ENCODE measurements around the gene SLC25A11. TPM values are rescaled to one million over a fixed set of nuclear protein-coding genes. Genes with fewer than 3 reads are reported as not detected.

Gene SLC25A11
- total and polyA plus RNA-seq, 4 donors, result 28.5 to 54.1 (median 46.0) TPM

DNA sequence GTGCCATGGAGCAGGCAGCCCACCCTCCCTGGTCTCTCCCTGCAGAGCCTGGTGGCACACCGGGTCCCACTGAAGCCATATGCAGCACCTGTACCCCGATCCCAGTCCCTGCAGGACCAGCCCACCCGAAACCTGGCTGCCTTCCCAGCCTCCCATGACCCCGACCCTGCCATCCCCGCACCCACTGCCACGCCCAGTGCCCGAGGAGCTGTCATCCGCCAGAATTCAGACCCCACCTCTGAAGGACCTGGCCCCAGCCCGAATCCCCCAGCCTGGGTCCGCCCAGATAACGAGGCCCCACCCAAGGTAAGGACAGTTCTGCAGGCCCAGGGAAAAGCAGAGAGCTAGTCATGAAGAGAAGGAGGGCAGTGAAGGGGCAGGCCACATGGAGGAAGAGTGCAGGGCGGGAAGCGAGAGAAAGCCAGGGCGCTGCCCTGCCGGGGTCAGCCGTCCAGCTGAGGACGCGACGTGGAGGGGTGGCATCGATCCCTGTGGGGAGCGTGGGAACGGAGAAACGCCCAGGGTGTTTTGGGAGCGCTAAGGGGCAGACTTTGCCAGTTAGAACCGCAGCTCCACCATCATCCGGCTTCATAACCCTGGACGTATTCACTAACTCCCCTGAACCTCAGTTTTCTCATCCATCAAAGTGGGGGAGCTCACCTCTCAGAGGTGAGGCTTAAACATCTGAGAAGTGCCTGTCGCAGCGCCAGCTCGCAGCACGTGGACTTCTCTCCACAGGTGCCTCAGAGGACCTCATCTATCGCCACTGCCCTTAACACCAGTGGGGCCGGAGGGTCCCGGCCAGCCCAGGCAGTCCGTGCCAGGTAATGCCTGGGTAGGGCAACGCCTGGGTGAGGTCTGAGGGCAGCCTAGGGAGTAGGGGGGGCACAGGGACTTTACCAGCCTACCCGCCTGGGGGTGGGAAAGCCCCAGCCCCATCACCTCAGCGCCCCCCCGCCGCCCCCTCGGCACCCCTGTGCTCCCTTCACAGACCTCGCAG lies 48.1 kb downstream of the SLC25A11 start:
- Histone ChIP-seq H3K9me3 (ENCODE audit: control insufficient read depth in 4 of 4, low read length in 3 of 4) (no peaks in the 10 kb centered on the region), H3K4me3 (ENCODE audit: low read depth in 1 of 3, low read length in 3 of 3) (no peak overlapping the region), H3K27ac (ENCODE audit: low read depth in 1 of 2, low read length in 2 of 2) (no peak overlapping the region), H3K27me3 (ENCODE audit: control insufficient read depth in 4 of 4, insufficient read depth in 4 of 4, low read length in 3 of 4) (no peaks in the 10 kb centered on the region), H3K4me1 (ENCODE audit: control insufficient read depth in 4 of 4, insufficient read depth in 4 of 4, low read length in 3 of 4) (peaks cover 0 to 19% (median 8%) of the 10 kb centered on the region in 4 donors), H3K36me3 (ENCODE audit: control insufficient read depth in 4 of 4, insufficient read depth in 3 of 4, low read depth in 1 of 4, low read length in 3 of 4) (peaks cover 22 to 63% (median 26%) of the 10 kb centered on the region in 4 donors), H3K9ac (ENCODE audit: low read depth in 1 of 2, low read length in 2 of 2) (no peak overlapping the region)
- WGBS, result 92% methylated on average over 42 of the region's 42 CpGs
- DNase-seq (ENCODE audit: low spot score), result peak; percentile 84
- TF ChIP-seq, protein P1, sequence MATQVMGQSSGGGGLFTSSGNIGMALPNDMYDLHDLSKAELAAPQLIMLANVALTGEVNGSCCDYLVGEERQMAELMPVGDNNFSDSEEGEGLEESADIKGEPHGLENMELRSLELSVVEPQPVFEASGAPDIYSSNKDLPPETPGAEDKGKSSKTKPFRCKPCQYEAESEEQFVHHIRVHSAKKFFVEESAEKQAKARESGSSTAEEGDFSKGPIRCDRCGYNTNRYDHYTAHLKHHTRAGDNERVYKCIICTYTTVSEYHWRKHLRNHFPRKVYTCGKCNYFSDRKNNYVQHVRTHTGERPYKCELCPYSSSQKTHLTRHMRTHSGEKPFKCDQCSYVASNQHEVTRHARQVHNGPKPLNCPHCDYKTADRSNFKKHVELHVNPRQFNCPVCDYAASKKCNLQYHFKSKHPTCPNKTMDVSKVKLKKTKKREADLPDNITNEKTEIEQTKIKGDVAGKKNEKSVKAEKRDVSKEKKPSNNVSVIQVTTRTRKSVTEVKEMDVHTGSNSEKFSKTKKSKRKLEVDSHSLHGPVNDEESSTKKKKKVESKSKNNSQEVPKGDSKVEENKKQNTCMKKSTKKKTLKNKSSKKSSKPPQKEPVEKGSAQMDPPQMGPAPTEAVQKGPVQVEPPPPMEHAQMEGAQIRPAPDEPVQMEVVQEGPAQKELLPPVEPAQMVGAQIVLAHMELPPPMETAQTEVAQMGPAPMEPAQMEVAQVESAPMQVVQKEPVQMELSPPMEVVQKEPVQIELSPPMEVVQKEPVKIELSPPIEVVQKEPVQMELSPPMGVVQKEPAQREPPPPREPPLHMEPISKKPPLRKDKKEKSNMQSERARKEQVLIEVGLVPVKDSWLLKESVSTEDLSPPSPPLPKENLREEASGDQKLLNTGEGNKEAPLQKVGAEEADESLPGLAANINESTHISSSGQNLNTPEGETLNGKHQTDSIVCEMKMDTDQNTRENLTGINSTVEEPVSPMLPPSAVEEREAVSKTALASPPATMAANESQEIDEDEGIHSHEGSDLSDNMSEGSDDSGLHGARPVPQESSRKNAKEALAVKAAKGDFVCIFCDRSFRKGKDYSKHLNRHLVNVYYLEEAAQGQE (IDR thresholded peaks at IDR 0.05), result no peak
- TF ChIP-seq, protein P2, sequence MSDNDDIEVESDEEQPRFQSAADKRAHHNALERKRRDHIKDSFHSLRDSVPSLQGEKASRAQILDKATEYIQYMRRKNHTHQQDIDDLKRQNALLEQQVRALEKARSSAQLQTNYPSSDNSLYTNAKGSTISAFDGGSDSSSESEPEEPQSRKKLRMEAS (IDR thresholded peaks at IDR 0.05), result no peak
- TF ChIP-seq, protein P3, sequence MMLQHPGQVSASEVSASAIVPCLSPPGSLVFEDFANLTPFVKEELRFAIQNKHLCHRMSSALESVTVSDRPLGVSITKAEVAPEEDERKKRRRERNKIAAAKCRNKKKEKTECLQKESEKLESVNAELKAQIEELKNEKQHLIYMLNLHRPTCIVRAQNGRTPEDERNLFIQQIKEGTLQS (IDR thresholded peaks at IDR 0.05), result no peak
- no peak for TF ChIP-seq JUND (IDR thresholded peaks at IDR 0.05)
- TF ChIP-seq, protein P4, sequence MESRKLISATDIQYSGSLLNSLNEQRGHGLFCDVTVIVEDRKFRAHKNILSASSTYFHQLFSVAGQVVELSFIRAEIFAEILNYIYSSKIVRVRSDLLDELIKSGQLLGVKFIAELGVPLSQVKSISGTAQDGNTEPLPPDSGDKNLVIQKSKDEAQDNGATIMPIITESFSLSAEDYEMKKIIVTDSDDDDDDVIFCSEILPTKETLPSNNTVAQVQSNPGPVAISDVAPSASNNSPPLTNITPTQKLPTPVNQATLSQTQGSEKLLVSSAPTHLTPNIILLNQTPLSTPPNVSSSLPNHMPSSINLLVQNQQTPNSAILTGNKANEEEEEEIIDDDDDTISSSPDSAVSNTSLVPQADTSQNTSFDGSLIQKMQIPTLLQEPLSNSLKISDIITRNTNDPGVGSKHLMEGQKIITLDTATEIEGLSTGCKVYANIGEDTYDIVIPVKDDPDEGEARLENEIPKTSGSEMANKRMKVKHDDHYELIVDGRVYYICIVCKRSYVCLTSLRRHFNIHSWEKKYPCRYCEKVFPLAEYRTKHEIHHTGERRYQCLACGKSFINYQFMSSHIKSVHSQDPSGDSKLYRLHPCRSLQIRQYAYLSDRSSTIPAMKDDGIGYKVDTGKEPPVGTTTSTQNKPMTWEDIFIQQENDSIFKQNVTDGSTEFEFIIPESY (IDR thresholded peaks at IDR 0.05), result no peak
- no peak for TF ChIP-seq NR2F2 (IDR thresholded peaks at IDR 0.05)
- no peak for TF ChIP-seq EGR1 (IDR thresholded peaks at IDR 0.05; ENCODE audit: low read depth in 2 of 2)
- no peak for TF ChIP-seq RAD21 (IDR thresholded peaks at IDR 0.05)
- no peak for TF ChIP-seq YY1 (IDR thresholded peaks at IDR 0.05)
- TF ChIP-seq, protein P5, sequence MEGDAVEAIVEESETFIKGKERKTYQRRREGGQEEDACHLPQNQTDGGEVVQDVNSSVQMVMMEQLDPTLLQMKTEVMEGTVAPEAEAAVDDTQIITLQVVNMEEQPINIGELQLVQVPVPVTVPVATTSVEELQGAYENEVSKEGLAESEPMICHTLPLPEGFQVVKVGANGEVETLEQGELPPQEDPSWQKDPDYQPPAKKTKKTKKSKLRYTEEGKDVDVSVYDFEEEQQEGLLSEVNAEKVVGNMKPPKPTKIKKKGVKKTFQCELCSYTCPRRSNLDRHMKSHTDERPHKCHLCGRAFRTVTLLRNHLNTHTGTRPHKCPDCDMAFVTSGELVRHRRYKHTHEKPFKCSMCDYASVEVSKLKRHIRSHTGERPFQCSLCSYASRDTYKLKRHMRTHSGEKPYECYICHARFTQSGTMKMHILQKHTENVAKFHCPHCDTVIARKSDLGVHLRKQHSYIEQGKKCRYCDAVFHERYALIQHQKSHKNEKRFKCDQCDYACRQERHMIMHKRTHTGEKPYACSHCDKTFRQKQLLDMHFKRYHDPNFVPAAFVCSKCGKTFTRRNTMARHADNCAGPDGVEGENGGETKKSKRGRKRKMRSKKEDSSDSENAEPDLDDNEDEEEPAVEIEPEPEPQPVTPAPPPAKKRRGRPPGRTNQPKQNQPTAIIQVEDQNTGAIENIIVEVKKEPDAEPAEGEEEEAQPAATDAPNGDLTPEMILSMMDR (IDR thresholded peaks at IDR 0.05; ENCODE audit: low read depth, low read length, missing input control), result no peak
- TF ChIP-seq HNF4A (conservative IDR thresholded peaks at IDR 0.05), result no peak
- TF ChIP-seq RXRA (IDR thresholded peaks at IDR 0.05), result no peak
- TF ChIP-seq FOXA1 (IDR thresholded peaks at IDR 0.05), result no peak
- no peak for TF ChIP-seq SP1 (IDR thresholded peaks at IDR 0.05)
- TF ChIP-seq HNF4G (IDR thresholded peaks at IDR 0.05), result no peak
- no peak for TF ChIP-seq FOXA2 (IDR thresholded peaks at IDR 0.05)
- TF ChIP-seq GABPA (IDR thresholded peaks at IDR 0.05 in 1 of 2, conservative IDR thresholded peaks at IDR 0.05 in 1 of 2), result no peak
- no peak for TF ChIP-seq TAF1 (conservative IDR thresholded peaks at IDR 0.05)

Measured in liver (tissue), 9 donors.